ENCODE results near the gene TSACC. TPM values are rescaled to one million over a fixed set of nuclear protein-coding genes. Genes with fewer than 3 reads are reported as not detected.

The TSACC gene
- total RNA-seq, 1 donor from 2014 or later: 0.63 TPM

- Mint-ChIP-seq H3K4me1 (ENCODE audit: unreplicated experiment) (peaks cover 4% of the 10 kb centered on the region), H3K27me3 (peaks cover 74% of the 10 kb centered on the region), H3K27ac (no peak overlapping the region), H3K9me3 (no peaks in the 10 kb centered on the region), H3K36me3 (no peaks in the 10 kb centered on the region), H3K4me3 (peak overlapping the region; percentile 41)
- no peak for DNase-seq (ENCODE audit: extremely low spot score, unreplicated experiment)
- TF ChIP-seq CTCF (conservative IDR thresholded peaks at IDR 0.05): no peak
Observed at GRCh38 chr1:156388174-156389137, 50.1 kb downstream of the TSACC start.

GRCh38 chr1:156389311-156389710 lies 51.0 kb downstream of the TSACC start:
- Mint-ChIP-seq H3K27ac (no peak overlapping the region), H3K4me3 (no peak overlapping the region), H3K36me3 (no peaks in the 10 kb centered on the region), H3K9me3 (no peaks in the 10 kb centered on the region), H3K4me1 (ENCODE audit: unreplicated experiment) (peaks cover 4% of the 10 kb centered on the region), H3K27me3 (peaks cover 76% of the 10 kb centered on the region)
- DNase-seq (ENCODE audit: extremely low spot score, unreplicated experiment): no peak
- no peak for TF ChIP-seq CTCF (conservative IDR thresholded peaks at IDR 0.05)

- no peak overlapping the region for H3K4me3 Mint-ChIP-seq
- H3K9me3 Mint-ChIP-seq: no peaks in the 10 kb centered on the region
- DNase-seq (ENCODE audit: extremely low spot score, unreplicated experiment): no peak
- H3K4me1 Mint-ChIP-seq (ENCODE audit: unreplicated experiment): peaks cover 2% of the 10 kb centered on the region
- H3K27ac Mint-ChIP-seq: no peak overlapping the region
- peaks cover 79% of the 10 kb centered on the region for H3K27me3 Mint-ChIP-seq
- TF ChIP-seq CTCF (conservative IDR thresholded peaks at IDR 0.05): no peak
- H3K36me3 Mint-ChIP-seq: no peaks in the 10 kb centered on the region
Observed at GRCh38 chr1:156390469-156391365, 52.4 kb downstream of the TSACC start.

- H3K27ac Mint-ChIP-seq: no peak overlapping the region
- no peaks in the 10 kb centered on the region for H3K9me3 Mint-ChIP-seq
- H3K4me1 Mint-ChIP-seq (ENCODE audit: unreplicated experiment): no peaks in the 10 kb centered on the region
- no peak overlapping the region for H3K4me3 Mint-ChIP-seq
- no peaks in the 10 kb centered on the region for H3K36me3 Mint-ChIP-seq
- DNase-seq (ENCODE audit: extremely low spot score, unreplicated experiment): no peak
- peaks cover 73% of the 10 kb centered on the region for H3K27me3 Mint-ChIP-seq
- no peak for TF ChIP-seq CTCF (conservative IDR thresholded peaks at IDR 0.05)
Observed at GRCh38 chr1:156391366-156391677, 53.0 kb downstream of the TSACC start.

GRCh38 chr1:156391701-156392100 lies 53.4 kb downstream of the TSACC start:
- no peak for TF ChIP-seq CTCF (conservative IDR thresholded peaks at IDR 0.05)
- H3K4me1 Mint-ChIP-seq (ENCODE audit: unreplicated experiment): no peaks in the 10 kb centered on the region
- no peak overlapping the region for H3K4me3 Mint-ChIP-seq
- H3K9me3 Mint-ChIP-seq: no peaks in the 10 kb centered on the region
- no peak overlapping the region for H3K27ac Mint-ChIP-seq
- no peaks in the 10 kb centered on the region for H3K36me3 Mint-ChIP-seq
- DNase-seq (ENCODE audit: extremely low spot score, unreplicated experiment): no peak
- H3K27me3 Mint-ChIP-seq: peaks cover 69% of the 10 kb centered on the region
